WTC11 (cell line): ENCODE results near the gene SYNE3. TPM values are rescaled to one million over a fixed set of nuclear protein-coding genes. Genes with fewer than 3 reads are reported as not detected.

ENCODE experiments used
- ATAC-seq: fragments of 200-7000 bp; cut with Tn5 transposase; 2 replicates; pipeline ENCODE4 v1.10.0; 2021; ENCODE audit warnings: mild to moderate bottlenecking, moderate library complexity
- CTCF ChIA-PET: fragments of 300-600 bp; sonication (Branson Sonifier 250); formaldehyde crosslinking; loops from one replicate; lab custom pipeline; 2021; ENCODE audit warnings: antibody characterized with exemption; lab: Charles Lee
- POLR2A ChIA-PET: fragments of 350-600 bp; sonication (Branson Sonifier 250); formaldehyde crosslinking; loops from one replicate; lab custom pipeline; 2021; ENCODE audit warnings: antibody characterized with exemption; lab: Charles Lee
- DNase-seq: peaks from one replicate; pipeline ENCODE4 v3.0.0; 2021; ENCODE audit warnings: low spot score
- H3K27ac Mint-ChIP-seq: 2 replicates; pipeline ENCODE4 v1.8.0; 2021; ENCODE audit warnings: mixed read lengths
- H3K27me3 Mint-ChIP-seq: 2 replicates; pipeline ENCODE4 v1.8.0; 2021; ENCODE audit warnings: low read depth, mild to moderate bottlenecking, moderate library complexity, mixed read lengths
- H3K36me3 Mint-ChIP-seq: 2 replicates; pipeline ENCODE4 v1.8.0; 2021; ENCODE audit warnings: mixed read lengths
- H3K4me1 Mint-ChIP-seq: 2 replicates; pipeline ENCODE4 v1.8.0; 2022; ENCODE audit warnings: mixed read lengths
- H3K4me3 Mint-ChIP-seq: 2 replicates; pipeline ENCODE4 v1.8.0; 2021; ENCODE audit warnings: mild to moderate bottlenecking, moderate library complexity, mixed read lengths
- H3K9me3 Mint-ChIP-seq: 2 replicates; pipeline ENCODE4 v1.8.0; 2021; ENCODE audit warnings: mixed read lengths
- ARID4B ChIP-seq: sonication (generic); formaldehyde crosslinking; IDR thresholded peaks from 2 replicates; pipeline ENCODE4 v1.8.0; 2023; ENCODE audit warnings: missing genetic modification reagents, mild to moderate bottlenecking, borderline replicate concordance
- ATF1 ChIP-seq: sonication (generic); formaldehyde crosslinking; IDR thresholded peaks from 2 replicates; pipeline ENCODE4 v1.8.1; 2023; ENCODE audit warnings: mild to moderate bottlenecking, moderate library complexity, missing genetic modification reagents
- CDX4 ChIP-seq: fragments of 250-450 bp; sonication (Bioruptor Pico); IDR thresholded peaks from 2 replicates; pipeline ENCODE4 v1.9.0; 2021; ENCODE audit warnings: moderate library complexity, mild to moderate bottlenecking, inconsistent platforms, borderline replicate concordance
- CREM ChIP-seq: sonication (generic); formaldehyde crosslinking; IDR thresholded peaks from 2 replicates; pipeline ENCODE4 v1.8.1; 2022; ENCODE audit warnings: mild to moderate bottlenecking, missing genetic modification reagents, moderate library complexity
- ESRRA ChIP-seq: sonication (generic); formaldehyde crosslinking; IDR thresholded peaks from 2 replicates; pipeline ENCODE4 v1.8.1; 2022; ENCODE audit warnings: mild to moderate bottlenecking, missing genetic modification reagents, borderline replicate concordance
- HMGXB4 ChIP-seq: sonication (generic); formaldehyde crosslinking; IDR thresholded peaks from 2 replicates; pipeline ENCODE4 v1.8.1; 2023; ENCODE audit warnings: mild to moderate bottlenecking, moderate library complexity, missing genetic modification reagents
- JAZF1 ChIP-seq: fragments of 250-450 bp; sonication (Bioruptor Pico); IDR thresholded peaks from 2 replicates; pipeline ENCODE4 v1.9.0; 2021; ENCODE audit warnings: moderate library complexity, mild to moderate bottlenecking, inconsistent platforms
- KAT7 ChIP-seq: sonication (generic); formaldehyde crosslinking; IDR thresholded peaks from 2 replicates; pipeline ENCODE4 v1.8.1; 2023; ENCODE audit warnings: missing genetic modification reagents, mild to moderate bottlenecking, borderline replicate concordance
- SOX15 ChIP-seq: fragments of 250-450 bp; sonication (Bioruptor Pico); IDR thresholded peaks from 2 replicates; pipeline ENCODE4 v1.9.0; 2021; ENCODE audit warnings: mild to moderate bottlenecking
- SP1 ChIP-seq: sonication (generic); formaldehyde crosslinking; conservative IDR thresholded peaks from 2 replicates; pipeline ENCODE4 v1.8.1; 2022; ENCODE audit warnings: missing genetic modification reagents
- USF2 ChIP-seq: sonication (generic); formaldehyde crosslinking; IDR thresholded peaks from 2 replicates; pipeline ENCODE4 v1.8.1; 2023; ENCODE audit warnings: mild to moderate bottlenecking, missing genetic modification reagents, moderate library complexity
- ZNF138 ChIP-seq: sonication (generic); formaldehyde crosslinking; conservative IDR thresholded peaks from 2 replicates; pipeline ENCODE4 v1.8.1; 2022; ENCODE audit warnings: mild to moderate bottlenecking, moderate library complexity, missing genetic modification reagents
- ZNF317 ChIP-seq: sonication (generic); formaldehyde crosslinking; IDR thresholded peaks from 2 replicates; pipeline ENCODE4 v1.8.1; 2023; ENCODE audit warnings: low read depth, mild to moderate bottlenecking, moderate library complexity, missing genetic modification reagents, borderline replicate concordance
- ZNF396 ChIP-seq: fragments of 250-450 bp; sonication (Bioruptor Pico); IDR thresholded peaks from 2 replicates; pipeline ENCODE4 v1.8.0; 2021; ENCODE audit warnings: mild to moderate bottlenecking, moderate library complexity, borderline replicate concordance
- ZSCAN18 ChIP-seq: fragments of 250-450 bp; sonication (Bioruptor Pico); IDR thresholded peaks from 2 replicates; pipeline ENCODE4 v2.1.2; 2022; ENCODE audit warnings: mild to moderate bottlenecking, moderate library complexity
- total RNA-seq: library from RNA; stranded (reverse); gene quantifications from 3 replicates; pipeline ENCODE4 v1.2.3, GENCODE V29; 2021

The SYNE3 gene
- total RNA-seq, 1 experiment from 2014 or later = 0.24 TPM

GRCh38 chr14:95531473-95531872 is 15.0 kb upstream of the SYNE3 start:
- H3K27me3 Mint-ChIP-seq = no peaks in the 10 kb centered on the region
- ATAC-seq (no peak), DNase-seq (no peak)
- no peaks in the 10 kb centered on the region for H3K9me3 Mint-ChIP-seq
- peaks cover 30% of the 10 kb centered on the region for H3K4me1 Mint-ChIP-seq
- TF ChIP-seq ATF1 (CRISPR knock-in tag) = no peak
- TF ChIP-seq USF2 = no peak
- TF ChIP-seq CREM (CRISPR knock-in tag) = no peak
- no peak for TF ChIP-seq ZNF138
- H3K4me3 Mint-ChIP-seq = no peak overlapping the region
- H3K36me3 Mint-ChIP-seq = peaks cover 23% of the 10 kb centered on the region
- ChIA-PET POLR2A (no interaction called here), CTCF (no interaction called here)
- no peak overlapping the region for H3K27ac Mint-ChIP-seq

GRCh38 chr14:95530473-95531276 is 14.2 kb upstream of the SYNE3 start:
- no peak for TF ChIP-seq ZNF317 (CRISPR knock-in tag)
- TF ChIP-seq SP1 (CRISPR knock-in tag) = no peak
- TF ChIP-seq ZSCAN18 (CRISPR knock-in tag) = no peak
- TF ChIP-seq JAZF1 (CRISPR knock-in tag) = no peak
- ChIA-PET POLR2A (no interaction called here), CTCF (no interaction called here)
- no peaks in the 10 kb centered on the region for H3K27me3 Mint-ChIP-seq
- H3K4me3 Mint-ChIP-seq = no peak overlapping the region
- H3K27ac Mint-ChIP-seq = peak overlapping the region; percentile 45; the same call in 1 of the 2 replicates
- H3K9me3 Mint-ChIP-seq = no peaks in the 10 kb centered on the region
- peaks cover 28% of the 10 kb centered on the region for H3K4me1 Mint-ChIP-seq
- no peak for DNase-seq
- no peak for ATAC-seq
- peaks cover 23% of the 10 kb centered on the region for H3K36me3 Mint-ChIP-seq

GRCh38 chr14:95529216-95529615 is 12.8 kb upstream of the SYNE3 start:
- no peak for DNase-seq
- ChIA-PET POLR2A (no interaction called here), CTCF (interaction anchor here (0.9 to 3.8 kb wide), 2 partner anchors 12 to 87 kb away, joined by 6 to 38 read pairs; partner anchors contain the start of gene SYNE3)
- Mint-ChIP-seq H3K9me3 (no peaks in the 10 kb centered on the region), H3K4me3 (no peak overlapping the region), H3K27me3 (no peaks in the 10 kb centered on the region), H3K4me1 (peaks cover 31% of the 10 kb centered on the region), H3K27ac (no peak overlapping the region), H3K36me3 (peaks cover 23% of the 10 kb centered on the region)
- ATAC-seq = no peak
- no peak for TF ChIP-seq HMGXB4 (CRISPR knock-in tag)
- TF ChIP-seq SOX15 (CRISPR knock-in tag) = no peak
- no peak for TF ChIP-seq ZNF396 (CRISPR knock-in tag)
- TF ChIP-seq KAT7 (CRISPR knock-in tag) = no peak
- TF ChIP-seq ARID4B (CRISPR knock-in tag) = no peak
- TF ChIP-seq ESRRA = no peak
- TF ChIP-seq CDX4 (CRISPR knock-in tag) = no peak
